Breast epithelium (tissue), 3 donors: ENCODE results near the gene TCTN3.

ENCODE experiments used
- POLR2AphosphoS5 ChIP-seq, 3 donors: sonication (generic); formaldehyde crosslinking; IDR thresholded peaks; one replicate each; pipeline ENCODE4 v1.6.1; 2017; ENCODE audit warnings: antibody characterized with exemption in 3 of 3
- TF ChIP-seq, protein P1 (sequence below), 3 donors: fragments of 450-650 bp; IDR thresholded peaks; one replicate each; pipeline ENCODE4 v1.5.1; 2016 to 2017; ENCODE audit warnings: antibody characterized with exemption in 3 of 3, mild to moderate bottlenecking in 3 of 3, moderate library complexity in 3 of 3

DNA sequence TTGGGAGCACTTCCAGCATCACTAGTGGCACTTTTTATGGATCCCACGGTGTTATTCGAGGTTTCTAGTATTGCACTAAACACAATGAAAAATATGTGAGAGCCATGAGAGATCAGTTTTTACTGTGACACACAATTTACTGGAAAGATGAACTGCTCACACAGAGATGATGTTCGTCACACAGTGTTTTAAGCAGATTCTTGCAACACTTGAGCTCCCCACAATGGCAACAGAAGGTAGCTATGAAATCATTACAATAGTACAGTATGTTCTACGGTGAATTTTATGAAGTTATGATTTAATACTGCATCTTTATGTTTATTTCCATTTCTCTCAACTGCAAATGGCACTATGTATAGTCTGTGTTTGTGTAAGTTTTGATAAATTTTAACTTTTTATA lies 34.8 kb upstream of the TCTN3 start:
- no peak for TF ChIP-seq POLR2AphosphoS5 (IDR thresholded peaks at IDR 0.05)
- TF ChIP-seq, protein P1, sequence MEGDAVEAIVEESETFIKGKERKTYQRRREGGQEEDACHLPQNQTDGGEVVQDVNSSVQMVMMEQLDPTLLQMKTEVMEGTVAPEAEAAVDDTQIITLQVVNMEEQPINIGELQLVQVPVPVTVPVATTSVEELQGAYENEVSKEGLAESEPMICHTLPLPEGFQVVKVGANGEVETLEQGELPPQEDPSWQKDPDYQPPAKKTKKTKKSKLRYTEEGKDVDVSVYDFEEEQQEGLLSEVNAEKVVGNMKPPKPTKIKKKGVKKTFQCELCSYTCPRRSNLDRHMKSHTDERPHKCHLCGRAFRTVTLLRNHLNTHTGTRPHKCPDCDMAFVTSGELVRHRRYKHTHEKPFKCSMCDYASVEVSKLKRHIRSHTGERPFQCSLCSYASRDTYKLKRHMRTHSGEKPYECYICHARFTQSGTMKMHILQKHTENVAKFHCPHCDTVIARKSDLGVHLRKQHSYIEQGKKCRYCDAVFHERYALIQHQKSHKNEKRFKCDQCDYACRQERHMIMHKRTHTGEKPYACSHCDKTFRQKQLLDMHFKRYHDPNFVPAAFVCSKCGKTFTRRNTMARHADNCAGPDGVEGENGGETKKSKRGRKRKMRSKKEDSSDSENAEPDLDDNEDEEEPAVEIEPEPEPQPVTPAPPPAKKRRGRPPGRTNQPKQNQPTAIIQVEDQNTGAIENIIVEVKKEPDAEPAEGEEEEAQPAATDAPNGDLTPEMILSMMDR (IDR thresholded peaks at IDR 0.05): no peak
